Stimulated activated naive CD4-positive, alpha-beta T cell (primary cell): ENCODE measurements around the gene TRIM77.
"Not testable (repeated sequence)": the region's sequence is repeated elsewhere in the genome, so short reads cannot be mapped to it uniquely, and the experiment has no call there.

ENCODE experiments used
- DNase-seq, 6 experiments: peaks; one replicate each; lab custom pipeline; 2025; lab: John Stamatoyannopoulos, UW

The TRIM77 gene, protein sequence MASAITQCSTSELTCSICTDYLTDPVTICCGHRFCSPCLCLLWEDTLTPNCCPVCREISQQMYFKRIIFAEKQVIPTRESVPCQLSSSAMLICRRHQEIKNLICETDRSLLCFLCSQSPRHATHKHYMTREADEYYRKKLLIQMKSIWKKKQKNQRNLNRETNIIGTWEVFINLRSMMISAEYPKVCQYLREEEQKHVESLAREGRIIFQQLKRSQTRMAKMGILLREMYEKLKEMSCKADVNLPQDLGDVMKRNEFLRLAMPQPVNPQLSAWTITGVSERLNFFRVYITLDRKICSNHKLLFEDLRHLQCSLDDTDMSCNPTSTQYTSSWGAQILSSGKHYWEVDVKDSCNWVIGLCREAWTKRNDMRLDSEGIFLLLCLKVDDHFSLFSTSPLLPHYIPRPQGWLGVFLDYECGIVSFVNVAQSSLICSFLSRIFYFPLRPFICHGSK

DNA sequence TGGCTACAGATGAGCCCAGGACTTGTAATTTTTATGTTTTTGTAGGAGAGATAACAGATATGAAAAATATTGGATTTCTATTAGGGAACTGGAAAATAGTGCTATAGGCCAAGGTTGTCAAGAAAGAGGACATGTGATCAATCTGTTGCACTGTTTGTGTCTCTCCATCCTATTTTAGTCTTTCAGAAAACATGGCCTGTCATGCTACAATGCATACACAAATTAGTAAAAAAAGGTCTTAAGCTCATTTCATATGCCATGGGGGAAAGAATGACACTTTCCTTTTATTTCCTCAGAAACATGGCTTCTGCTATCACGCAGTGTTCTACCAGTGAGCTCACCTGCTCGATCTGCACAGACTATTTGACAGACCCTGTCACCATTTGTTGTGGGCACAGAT is at the start of gene TRIM77:
Gene TRIM77 (plus strand): TSS at position 301 of the 400 bp plus-strand sequence. CDS start 0 bp downstream, at position 301.
- not testable (repeated sequence) for DNase-seq

GRCh38 chr11:89667001-89667400 is 43.1 kb upstream of the TRIM77 start:
- no peak for DNase-seq

DNA sequence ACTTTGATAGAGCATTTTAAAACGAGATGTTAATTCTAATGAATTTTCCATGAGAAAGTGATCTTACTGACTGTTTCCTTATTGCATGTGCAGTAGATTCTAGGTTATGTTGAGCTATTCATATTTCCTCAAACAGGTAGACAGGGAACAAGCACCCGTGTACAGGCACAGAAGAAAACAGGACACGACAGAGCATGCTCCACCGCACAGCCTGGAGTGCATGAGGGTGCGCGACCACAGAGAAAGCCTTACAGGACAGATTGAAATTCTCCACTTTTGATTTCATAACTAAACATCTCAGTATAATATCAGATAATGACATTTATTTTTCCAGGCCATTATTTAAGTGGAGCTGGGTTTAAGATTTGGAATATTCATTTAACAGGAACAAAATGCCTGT is 41.9 kb upstream of the TRIM77 start:
- DNase-seq = not testable (repeated sequence)

DNA sequence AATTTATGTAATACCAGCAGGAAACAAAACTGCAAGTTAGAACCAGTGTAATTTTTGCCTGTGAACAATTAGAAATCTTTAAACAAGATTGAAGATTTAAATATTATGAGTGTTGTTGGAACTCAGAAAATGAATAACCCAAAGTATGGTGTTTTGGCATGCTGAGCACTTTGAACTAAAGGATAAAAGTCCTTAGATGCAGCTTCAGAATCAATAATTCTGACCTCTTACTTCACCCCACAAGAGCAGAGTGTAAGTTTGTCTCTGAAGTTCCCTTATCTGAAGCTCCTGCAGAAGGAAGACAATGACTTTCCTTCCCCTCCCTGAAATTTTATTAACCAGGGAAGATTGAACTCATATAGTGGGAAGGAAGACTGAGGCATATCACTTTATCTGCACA is 40.5 kb upstream of the TRIM77 start:
- DNase-seq = not testable (repeated sequence)

DNA sequence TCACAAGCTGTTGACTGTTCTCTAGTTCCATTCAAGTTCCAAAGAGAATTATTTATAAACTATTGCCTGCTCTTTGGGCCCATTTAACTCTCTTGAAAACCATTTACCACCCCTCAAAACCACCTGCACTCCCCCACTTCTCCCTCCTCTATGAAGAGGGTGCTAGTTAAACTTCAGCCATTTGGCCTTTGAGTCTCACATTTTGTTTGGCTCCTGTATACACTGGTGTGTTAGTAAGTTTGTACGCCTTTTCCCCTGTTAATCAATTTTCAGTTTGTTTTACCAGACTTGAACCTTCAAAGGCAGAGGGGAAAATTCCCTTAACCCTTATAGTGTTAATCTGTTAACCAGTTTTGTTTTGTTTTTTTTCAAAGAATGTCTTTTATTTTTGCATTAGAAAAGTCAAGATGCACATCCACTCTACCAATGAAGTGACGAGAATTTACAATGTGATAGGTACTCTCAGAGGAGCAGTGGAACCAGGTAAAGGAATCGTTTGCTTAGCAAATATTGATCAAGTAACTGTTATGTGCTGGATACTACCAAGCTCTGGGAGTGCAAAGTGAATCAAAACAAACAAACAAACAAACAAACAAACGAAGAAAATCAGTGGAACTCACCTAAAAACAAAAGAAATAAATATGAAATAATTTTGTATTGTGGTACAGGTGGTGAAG is 40.0 kb upstream of the TRIM77 start:
- DNase-seq = not testable (repeated sequence)

DNA sequence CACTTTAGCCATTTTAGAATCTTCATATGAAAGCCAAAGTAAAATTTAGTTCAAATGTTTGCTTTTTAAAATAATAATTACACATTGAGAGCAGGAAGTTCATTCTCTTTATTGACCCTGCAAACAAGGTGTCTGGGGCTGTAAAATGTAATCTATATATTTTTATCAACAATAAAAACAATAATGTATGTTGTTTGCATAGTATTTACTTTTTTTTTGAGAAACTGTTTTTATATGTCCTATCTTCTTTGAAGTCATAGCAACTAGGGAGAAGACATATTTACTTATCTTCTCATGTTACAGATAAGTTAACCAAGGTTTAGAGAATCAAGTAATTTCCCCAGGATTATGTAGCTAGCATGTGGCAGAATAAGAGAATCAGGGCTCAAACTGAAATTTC is 37.6 kb upstream of the TRIM77 start:
- DNase-seq = not testable (repeated sequence)

DNA sequence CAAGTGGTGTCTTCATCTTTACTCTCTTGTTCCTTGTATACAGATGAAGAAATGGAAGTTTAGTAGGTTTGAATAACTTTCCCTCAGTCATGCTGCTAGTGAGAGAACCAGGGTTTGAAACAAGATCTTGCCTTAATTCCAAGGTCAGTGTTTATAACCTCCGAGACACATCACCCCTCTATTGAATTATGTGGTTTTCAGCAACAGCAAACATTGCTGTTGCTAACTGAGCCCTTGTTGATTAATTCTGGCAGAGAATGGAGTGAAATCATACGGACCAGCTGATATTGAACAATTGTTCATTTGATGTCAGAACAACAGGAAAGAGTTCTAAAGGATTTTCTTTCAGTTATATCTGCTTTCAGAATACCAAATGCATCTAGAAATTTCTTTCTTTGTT is 36.7 kb upstream of the TRIM77 start:
- DNase-seq = not testable (repeated sequence)

- DNase-seq = not testable (repeated sequence)
These were observed 34.7 kb upstream of the TRIM77 start for GRCh38 chr11:89675383-89675782.

DNA sequence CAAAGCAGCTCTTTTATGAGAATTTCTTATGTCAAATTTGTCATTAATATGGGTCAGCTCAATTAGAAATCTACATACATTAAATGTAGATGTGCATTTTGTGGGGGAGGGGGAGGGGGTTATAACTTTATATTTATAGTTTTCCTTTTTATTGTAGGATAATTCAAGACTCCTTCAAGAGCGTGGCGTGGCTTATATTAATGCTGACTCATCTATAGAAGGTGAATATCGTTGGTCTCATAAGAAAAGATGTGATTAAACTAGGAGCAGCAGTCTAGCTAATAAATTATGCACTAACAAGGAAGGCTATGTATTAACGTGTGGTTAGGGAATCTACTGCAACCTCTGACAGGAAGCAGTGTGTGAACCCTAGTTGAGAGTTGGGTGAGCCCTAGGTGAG is 34.2 kb upstream of the TRIM77 start:
- DNase-seq = not testable (repeated sequence)

DNA sequence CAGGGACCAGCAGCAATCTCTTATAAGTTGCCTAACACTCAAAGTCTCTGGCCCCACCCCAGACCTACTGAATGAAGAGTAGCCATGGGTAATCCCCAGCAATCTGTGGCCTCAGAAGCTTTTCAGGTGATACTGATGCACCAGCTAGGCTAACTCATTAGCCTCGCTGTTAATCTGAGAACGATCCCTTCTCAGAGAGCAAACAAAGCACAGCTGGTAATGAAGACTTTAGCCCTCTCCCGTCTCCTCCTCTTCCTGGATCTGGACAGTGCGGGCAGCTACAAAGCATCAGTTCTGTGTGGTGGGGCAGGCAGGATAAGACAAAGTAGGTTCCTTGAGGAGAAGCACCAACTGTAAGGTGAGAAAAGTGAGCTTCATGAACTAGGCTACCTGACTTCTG is 3.0 kb upstream of the TRIM77 start:
- not testable (repeated sequence) for DNase-seq

DNA sequence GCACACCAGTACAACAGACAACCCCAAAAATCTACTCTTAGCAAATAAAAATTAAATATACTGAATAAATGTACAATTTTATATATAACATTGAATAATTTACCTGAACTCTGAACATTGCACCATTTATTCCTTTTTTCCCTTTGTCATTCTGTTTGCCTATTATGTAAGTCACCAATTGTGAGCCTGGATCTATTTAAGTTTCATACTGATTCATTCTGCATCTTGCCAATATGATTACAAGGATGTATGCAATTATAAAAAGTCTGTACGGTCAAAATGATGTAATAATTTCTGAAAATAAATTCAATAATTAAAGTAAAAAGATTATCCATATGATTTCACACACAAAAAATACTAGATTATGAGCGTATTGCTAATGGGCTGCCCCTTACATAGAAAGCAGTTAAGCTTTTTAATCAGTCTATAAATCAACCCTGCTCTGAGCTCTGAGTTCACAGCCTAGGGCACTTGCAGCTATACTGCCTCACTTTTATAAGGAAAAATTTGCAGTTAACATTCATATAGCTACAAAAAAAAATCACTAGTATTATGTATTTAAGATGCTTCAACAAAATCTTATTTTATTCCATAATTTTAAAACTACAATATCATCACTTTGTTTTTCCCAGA is 14.9 kb downstream of the TRIM77 start:
- DNase-seq = not testable (repeated sequence)

DNA sequence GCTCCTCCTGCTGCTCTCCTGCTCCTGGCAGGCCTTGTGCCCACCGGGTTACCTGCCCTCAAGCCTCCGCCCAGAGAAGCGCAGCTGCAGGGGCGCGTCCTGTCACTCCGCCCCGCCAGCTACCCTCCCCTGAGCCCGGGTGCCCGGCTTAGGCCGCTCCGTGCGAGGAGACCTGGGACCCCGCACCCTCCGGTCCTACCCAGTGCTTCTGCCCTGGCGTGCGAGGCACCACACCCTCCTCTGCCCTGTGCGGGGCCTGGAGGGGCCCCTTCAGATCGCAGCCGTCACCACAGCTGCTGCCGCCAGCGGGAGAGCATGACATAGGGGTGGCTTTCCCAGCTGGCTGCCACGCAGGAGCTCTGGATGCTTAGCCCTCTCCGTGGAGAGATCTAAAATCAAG is 20.1 kb downstream of the TRIM77 start:
- DNase-seq = not testable (repeated sequence)

DNA sequence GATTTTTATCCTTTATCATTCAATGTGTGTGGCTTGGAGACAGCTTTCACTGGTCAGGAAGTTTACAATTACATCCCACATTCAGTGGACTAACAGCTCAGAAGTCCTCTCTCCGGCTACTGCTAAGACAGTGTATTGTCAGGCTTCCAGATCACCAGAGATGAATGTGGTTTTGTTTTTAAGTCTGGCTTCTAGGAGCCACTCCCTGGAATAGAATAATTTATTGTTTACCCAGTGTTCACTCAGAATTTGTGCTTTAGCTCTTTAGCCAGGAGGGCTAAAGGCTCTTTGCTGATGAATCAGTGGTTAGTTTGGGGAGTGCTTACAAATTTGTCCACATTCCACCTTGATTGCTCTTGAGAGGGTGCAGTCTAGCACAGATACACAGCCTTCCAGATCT is 26.5 kb downstream of the TRIM77 start:
- no peak for DNase-seq

GRCh38 chr11:89737116-89737515 is 27.0 kb downstream of the TRIM77 start:
- no peak for DNase-seq

GRCh38 chr11:89741406-89741805 is 31.3 kb downstream of the TRIM77 start:
- DNase-seq = not testable (repeated sequence)

DNA sequence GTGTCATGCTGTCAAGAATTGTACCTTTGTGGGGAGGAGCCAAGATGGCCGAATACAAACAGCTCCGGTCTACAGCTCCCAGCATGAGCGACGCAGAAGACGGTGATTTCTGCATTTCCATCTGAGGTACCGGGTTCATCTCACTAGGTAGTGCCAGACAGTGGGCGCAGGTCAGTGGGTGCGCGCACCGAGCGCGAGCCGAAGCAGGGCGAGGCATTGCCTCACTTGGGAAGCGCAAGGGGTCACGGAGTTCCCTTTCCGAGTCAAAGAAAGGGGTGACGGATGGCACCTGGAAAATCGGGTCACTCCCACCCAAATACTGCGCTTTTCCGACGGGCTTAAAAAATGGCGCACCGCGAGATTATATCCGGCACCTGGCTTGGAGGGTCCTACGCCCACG is 34.1 kb downstream of the TRIM77 start:
- DNase-seq = not testable (repeated sequence)

DNA sequence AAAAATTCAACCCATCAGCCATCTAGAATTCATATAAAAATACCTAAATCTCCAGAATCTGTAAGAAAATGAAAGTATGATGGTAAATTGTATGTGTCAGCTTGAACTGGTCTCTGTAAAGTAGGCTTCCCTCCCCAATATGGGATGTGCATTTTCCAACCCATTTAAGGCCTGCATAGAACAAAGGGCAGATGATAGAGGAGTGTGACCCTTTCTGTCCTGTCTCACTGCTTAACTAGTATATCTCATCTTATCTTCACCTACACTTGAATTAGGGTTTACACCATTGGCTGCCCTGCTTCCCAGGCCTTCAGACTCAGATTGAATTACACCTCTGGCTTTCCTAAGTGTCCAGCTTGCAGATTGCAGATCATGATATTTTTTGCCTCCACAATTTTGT is 40.7 kb downstream of the TRIM77 start:
- DNase-seq = not testable (repeated sequence)
